MV-4-11 (cell line): Measurements from ENCODE around the gene FEZF2.

Experiments used
- DNase-seq: peaks from one replicate; lab custom pipeline; 2025; lab: John Stamatoyannopoulos, UW

FEZF2 gene

GRCh38 chr3:62373215-62373614, at the start of gene FEZF2:
Gene FEZF2 (minus strand): TSS chr3:62373550. CDS start chr3:62372868, 682 bp downstream.
- DNase-seq, result no peak

GRCh38 chr3:62421207-62421606, 47.9 kb upstream of the FEZF2 start:
- DNase-seq, result no peak

GRCh38 chr3:62416144-62416543, 42.8 kb upstream of the FEZF2 start:
- no peak for DNase-seq

GRCh38 chr3:62415312-62415801, 42.0 kb upstream of the FEZF2 start:
- no peak for DNase-seq

GRCh38 chr3:62414786-62415185, 41.4 kb upstream of the FEZF2 start:
- no peak for DNase-seq

GRCh38 chr3:62413687-62414086, 40.3 kb upstream of the FEZF2 start:
- no peak for DNase-seq

GRCh38 chr3:62406945-62407344, 33.6 kb upstream of the FEZF2 start:
- no peak for DNase-seq

- no peak for DNase-seq
These were observed 32.2 kb upstream of the FEZF2 start for GRCh38 chr3:62405566-62405965.

GRCh38 chr3:62405135-62405534, 31.8 kb upstream of the FEZF2 start:
- DNase-seq, result no peak

- DNase-seq, result no peak
These were observed 31.0 kb upstream of the FEZF2 start for GRCh38 chr3:62404321-62404720.

GRCh38 chr3:62403765-62404164, 30.4 kb upstream of the FEZF2 start:
- DNase-seq, result no peak

GRCh38 chr3:62392626-62393292, 19.4 kb upstream of the FEZF2 start:
- DNase-seq, result no peak

GRCh38 chr3:62387251-62387650, 13.9 kb upstream of the FEZF2 start:
- DNase-seq, result no peak

- no peak for DNase-seq
These were observed 6.0 kb upstream of the FEZF2 start for GRCh38 chr3:62379321-62379798.

GRCh38 chr3:62378921-62379320, 5.6 kb upstream of the FEZF2 start:
- no peak for DNase-seq

- no peak for DNase-seq
These were observed 5.0 kb upstream of the FEZF2 start for GRCh38 chr3:62378311-62378789.

- no peak for DNase-seq
These were observed 3.8 kb upstream of the FEZF2 start for GRCh38 chr3:62376906-62377877.

GRCh38 chr3:62376454-62376720, 3.0 kb upstream of the FEZF2 start:
- DNase-seq, result no peak

GRCh38 chr3:62375655-62376453, 2.5 kb upstream of the FEZF2 start:
- DNase-seq, result no peak

GRCh38 chr3:62374341-62375218, 1.2 kb upstream of the FEZF2 start:
- no peak for DNase-seq

- no peak for DNase-seq
These were observed 474 bp upstream of the FEZF2 start for GRCh38 chr3:62373714-62374333.
